ENCODE results near the gene DNAJC28.

DNA sequence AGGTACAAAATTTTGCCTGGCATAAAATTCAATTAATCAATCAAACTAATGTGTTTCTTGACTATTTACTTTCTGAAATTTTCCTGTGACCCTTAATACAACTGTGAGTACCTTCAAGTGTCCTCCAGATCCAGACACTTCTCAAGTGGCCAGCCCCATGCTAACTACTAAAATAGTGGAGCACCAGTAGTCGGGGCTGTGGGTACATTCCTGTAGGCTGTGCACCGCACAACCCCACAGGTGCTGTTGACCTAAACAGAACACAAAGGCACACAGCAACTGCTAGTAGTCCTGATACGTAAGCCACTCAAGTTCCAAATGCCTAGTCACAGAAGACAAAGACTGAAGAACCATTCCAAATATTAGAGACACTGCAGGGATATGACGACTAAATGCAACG is 48.3 kb downstream of the DNAJC28 start:
- TF ChIP-seq EP300 (IDR thresholded peaks at IDR 0.05) (no peak), POLR2A (IDR thresholded peaks at IDR 0.05) (no peak)
- TF ChIP-seq, protein P1, sequence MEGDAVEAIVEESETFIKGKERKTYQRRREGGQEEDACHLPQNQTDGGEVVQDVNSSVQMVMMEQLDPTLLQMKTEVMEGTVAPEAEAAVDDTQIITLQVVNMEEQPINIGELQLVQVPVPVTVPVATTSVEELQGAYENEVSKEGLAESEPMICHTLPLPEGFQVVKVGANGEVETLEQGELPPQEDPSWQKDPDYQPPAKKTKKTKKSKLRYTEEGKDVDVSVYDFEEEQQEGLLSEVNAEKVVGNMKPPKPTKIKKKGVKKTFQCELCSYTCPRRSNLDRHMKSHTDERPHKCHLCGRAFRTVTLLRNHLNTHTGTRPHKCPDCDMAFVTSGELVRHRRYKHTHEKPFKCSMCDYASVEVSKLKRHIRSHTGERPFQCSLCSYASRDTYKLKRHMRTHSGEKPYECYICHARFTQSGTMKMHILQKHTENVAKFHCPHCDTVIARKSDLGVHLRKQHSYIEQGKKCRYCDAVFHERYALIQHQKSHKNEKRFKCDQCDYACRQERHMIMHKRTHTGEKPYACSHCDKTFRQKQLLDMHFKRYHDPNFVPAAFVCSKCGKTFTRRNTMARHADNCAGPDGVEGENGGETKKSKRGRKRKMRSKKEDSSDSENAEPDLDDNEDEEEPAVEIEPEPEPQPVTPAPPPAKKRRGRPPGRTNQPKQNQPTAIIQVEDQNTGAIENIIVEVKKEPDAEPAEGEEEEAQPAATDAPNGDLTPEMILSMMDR (IDR thresholded peaks at IDR 0.05): no peak

Measured in sigmoid colon (tissue), 4 donors.